DOHH2 (cell line): ENCODE results near the gene MBD3L2.
"Not testable (repeated sequence)": the region's sequence is repeated elsewhere in the genome, so short reads cannot be mapped to it uniquely, and the experiment has no call there.

ENCODE experiments used
- H3F3A ChIP-seq: fragments of 200-600 bp; sonication (generic), shearing (Covaris generic); 2 replicates; pipeline ENCODE4 v1.6.0; 2016; ENCODE audit warnings: antibody characterized with exemption, mild to moderate bottlenecking; ENCODE audit not compliant: control insufficient read depth, insufficient read depth
- H3K27ac ChIP-seq: fragments of 200-600 bp; sonication (generic); 2 replicates; pipeline ENCODE4 v1.5.1; 2014; ENCODE audit warnings: low read depth, mild to moderate bottlenecking, low read length, moderate library complexity
- H3K27me3 ChIP-seq: fragments of 200-600 bp; sonication (generic); 2 replicates; pipeline ENCODE4 v1.6.1; 2014; ENCODE audit warnings: mild to moderate bottlenecking, low read length, mixed read lengths; ENCODE audit not compliant: control insufficient read depth
- H3K36me3 ChIP-seq: fragments of 200-600 bp; sonication (generic); 2 replicates; pipeline ENCODE4 v1.6.1; 2014; ENCODE audit warnings: mild to moderate bottlenecking, low read length, moderate library complexity, mixed read lengths; ENCODE audit not compliant: control insufficient read depth
- H3K4me1 ChIP-seq: fragments of 200-600 bp; sonication (generic); 2 replicates; pipeline ENCODE4 v1.6.1; 2014; ENCODE audit warnings: mild to moderate bottlenecking, low read length, mixed read lengths; ENCODE audit not compliant: control insufficient read depth
- H3K4me2 ChIP-seq: fragments of 200-600 bp; sonication (generic); 2 replicates; pipeline ENCODE4 v1.6.0; 2014; ENCODE audit warnings: mild to moderate bottlenecking, low read length, moderate library complexity
- H3K4me3 ChIP-seq: fragments of 200-600 bp; sonication (generic); 2 replicates; pipeline ENCODE4 v1.5.1; 2014; ENCODE audit warnings: mild to moderate bottlenecking, low read length, mixed read lengths
- H3K79me2 ChIP-seq: fragments of 200-600 bp; sonication (generic); 2 replicates; pipeline ENCODE4 v1.6.1; 2014; ENCODE audit warnings: mild to moderate bottlenecking, low read length, mixed read lengths; ENCODE audit not compliant: control insufficient read depth
- H3K9me2 ChIP-seq: fragments of 200-600 bp; sonication (generic); replicated peaks from 2 replicates; pipeline ENCODE4 v1.6.1; 2014; ENCODE audit warnings: mild to moderate bottlenecking, low read length, mixed read lengths; ENCODE audit not compliant: control insufficient read depth
- H3K9me3 ChIP-seq: fragments of 200-600 bp; sonication (generic); 2 replicates; pipeline ENCODE4 v1.6.1; 2014; ENCODE audit warnings: antibody characterized with exemption, low read length, mixed read lengths; ENCODE audit not compliant: control insufficient read depth, insufficient read depth
- H4K20me1 ChIP-seq: fragments of 200-600 bp; sonication (generic); 2 replicates; pipeline ENCODE4 v1.6.0; 2014; ENCODE audit warnings: low read depth, mild to moderate bottlenecking, antibody characterized with exemption, low read length, moderate library complexity; ENCODE audit not compliant: control insufficient read depth, insufficient read depth
- CTCF ChIP-seq: fragments of 200-600 bp; sonication (generic); IDR thresholded peaks from one replicate; pipeline ENCODE4 v1.5.1; 2014; ENCODE audit warnings: antibody characterized with exemption, mild to moderate bottlenecking, low read depth, low read length; ENCODE audit not compliant: poor library complexity, severe bottlenecking
- EZH2phosphoT487 ChIP-seq: fragments of 200-600 bp; sonication (generic); IDR thresholded peaks from 2 replicates; pipeline ENCODE4 v1.6.1; 2017; ENCODE audit warnings: borderline replicate concordance, mild to moderate bottlenecking, antibody characterized with exemption, low read length, moderate library complexity, mixed read lengths

MBD3L2 gene

GRCh38 chr19:7010722-7011593, 38.2 kb upstream of the MBD3L2 start:
- no peaks in the 10 kb centered on the region for H3K27me3 ChIP-seq
- no peak overlapping the region for H3K4me2 ChIP-seq
- no peaks in the 10 kb centered on the region for H3K4me1 ChIP-seq
- H3K27ac ChIP-seq: no peak overlapping the region
- H3K36me3 ChIP-seq: no peaks in the 10 kb centered on the region
- H3K4me3 ChIP-seq: no peak overlapping the region
- H3F3A ChIP-seq: no peaks in the 10 kb centered on the region
- TF ChIP-seq CTCF (no peak), EZH2phosphoT487 (no peak)
- H3K79me2 ChIP-seq: no peaks in the 10 kb centered on the region
- no peaks in the 10 kb centered on the region for H3K9me3 ChIP-seq
- no peaks in the 10 kb centered on the region for H3K9me2 ChIP-seq
- H4K20me1 ChIP-seq: no peaks in the 10 kb centered on the region

GRCh38 chr19:7013678-7014077, 35.4 kb upstream of the MBD3L2 start:
- no peaks in the 10 kb centered on the region for H3K36me3 ChIP-seq
- H3K9me3 ChIP-seq: no peaks in the 10 kb centered on the region
- no peaks in the 10 kb centered on the region for H3K9me2 ChIP-seq
- no peak for TF ChIP-seq EZH2phosphoT487
- no peak for TF ChIP-seq CTCF
- no peaks in the 10 kb centered on the region for H3K27me3 ChIP-seq
- no peaks in the 10 kb centered on the region for H3K4me1 ChIP-seq
- no peak overlapping the region for H3K4me3 ChIP-seq
- H3K79me2 ChIP-seq: no peaks in the 10 kb centered on the region
- H3K27ac ChIP-seq: no peak overlapping the region
- H4K20me1 ChIP-seq: no peaks in the 10 kb centered on the region
- no peaks in the 10 kb centered on the region for H3F3A ChIP-seq
- H3K4me2 ChIP-seq: no peak overlapping the region

- no peaks in the 10 kb centered on the region for H3K4me1 ChIP-seq
- no peaks in the 10 kb centered on the region for H3K36me3 ChIP-seq
- no peaks in the 10 kb centered on the region for H3K27me3 ChIP-seq
- no peak overlapping the region for H3K4me2 ChIP-seq
- no peak for TF ChIP-seq EZH2phosphoT487
- TF ChIP-seq CTCF: no peak
- H4K20me1 ChIP-seq: no peaks in the 10 kb centered on the region
- H3K9me3 ChIP-seq: no peaks in the 10 kb centered on the region
- no peaks in the 10 kb centered on the region for H3F3A ChIP-seq
- no peak overlapping the region for H3K27ac ChIP-seq
- no peaks in the 10 kb centered on the region for H3K9me2 ChIP-seq
- H3K4me3 ChIP-seq: no peak overlapping the region
- H3K79me2 ChIP-seq: no peaks in the 10 kb centered on the region
Observed at GRCh38 chr19:7018828-7019227, 30.3 kb upstream of the MBD3L2 start.

GRCh38 chr19:7021331-7021730, 27.8 kb upstream of the MBD3L2 start, which contains the start of gene MBD3L2B:
MBD3L2B (minus strand) TSS chr19:7021431; CDS start chr19:7021397, 34 bp downstream.
- H3K4me2 ChIP-seq, H3K4me1 ChIP-seq, H3K9me2 ChIP-seq, H3K27ac ChIP-seq, H3K36me3 ChIP-seq, H3K4me3 ChIP-seq, H3K79me2 ChIP-seq, H3F3A ChIP-seq, H4K20me1 ChIP-seq, H3K9me3 ChIP-seq, H3K27me3 ChIP-seq: not testable (repeated sequence)

GRCh38 chr19:7028790-7029189, 20.3 kb upstream of the MBD3L2 start:
- not testable (repeated sequence) for H3K4me3 ChIP-seq, H3F3A ChIP-seq, H3K4me2 ChIP-seq, H4K20me1 ChIP-seq, H3K79me2 ChIP-seq, H3K27me3 ChIP-seq, H3K9me2 ChIP-seq, H3K36me3 ChIP-seq, H3K27ac ChIP-seq, H3K4me1 ChIP-seq, H3K9me3 ChIP-seq

GRCh38 chr19:7030278-7030677, 18.8 kb upstream of the MBD3L2 start, which contains the start of gene MBD3L5:
MBD3L5 (plus strand) TSS chr19:7030578; CDS start chr19:7030612, 34 bp downstream.
- H3K36me3 ChIP-seq, H3K9me2 ChIP-seq, H3K9me3 ChIP-seq, H3K4me3 ChIP-seq, H3K27me3 ChIP-seq, H4K20me1 ChIP-seq, H3K27ac ChIP-seq, H3K79me2 ChIP-seq, H3K4me1 ChIP-seq, H3F3A ChIP-seq, H3K4me2 ChIP-seq: not testable (repeated sequence)
